GM18520 (cell line): ENCODE data around the gene EFR3B.

Experiments
- ATAC-seq: cut with Tn5 transposase; IDR thresholded peaks from one replicate; pipeline ENCODE4 v1.9.1; 2021; ENCODE audit not compliant: unreplicated experiment

Gene EFR3B

GRCh38 chr2:25068217-25068616 lies 26.3 kb downstream of the EFR3B start:
- no peak for ATAC-seq

DNA sequence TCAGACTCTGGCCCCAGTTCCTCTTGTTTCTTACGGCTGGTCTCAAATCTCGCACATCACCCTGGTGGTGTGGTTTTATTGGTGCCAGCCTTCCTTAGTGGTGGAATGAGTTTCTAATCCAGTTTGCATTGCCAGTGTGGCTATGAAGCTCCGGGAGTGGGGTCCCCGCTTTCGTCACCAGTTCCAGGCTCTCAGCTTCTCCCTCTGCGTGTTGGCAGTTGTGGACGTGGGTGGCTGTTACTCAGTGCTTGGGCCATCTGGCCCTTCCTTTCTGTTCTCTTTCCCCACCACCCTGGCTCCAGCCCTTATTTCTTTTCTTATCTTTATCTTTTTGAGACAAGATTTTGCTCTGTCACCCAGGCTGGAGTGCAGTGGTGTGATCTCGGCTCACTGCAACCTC lies 30.1 kb downstream of the EFR3B start:
- no peak for ATAC-seq

DNA sequence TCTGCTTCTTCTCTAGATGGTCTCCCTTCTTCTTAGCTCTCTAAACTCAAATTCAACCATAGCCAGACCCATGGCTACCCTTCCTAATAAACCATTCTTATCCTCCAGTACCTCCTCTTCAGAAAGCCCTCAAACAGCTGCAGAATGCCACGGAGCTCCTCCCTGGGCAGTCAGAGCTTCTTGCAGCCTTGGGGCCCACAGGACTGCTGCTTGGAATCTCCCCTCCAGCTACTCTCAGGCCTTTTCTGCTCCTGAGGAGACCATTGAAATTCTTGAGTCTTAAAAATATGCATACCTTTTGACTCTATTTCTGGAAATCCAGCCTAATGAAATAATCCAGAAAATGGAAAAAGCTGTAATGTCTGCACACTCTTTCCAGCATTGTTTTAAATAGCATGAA lies 30.7 kb downstream of the EFR3B start:
- no peak for ATAC-seq

DNA sequence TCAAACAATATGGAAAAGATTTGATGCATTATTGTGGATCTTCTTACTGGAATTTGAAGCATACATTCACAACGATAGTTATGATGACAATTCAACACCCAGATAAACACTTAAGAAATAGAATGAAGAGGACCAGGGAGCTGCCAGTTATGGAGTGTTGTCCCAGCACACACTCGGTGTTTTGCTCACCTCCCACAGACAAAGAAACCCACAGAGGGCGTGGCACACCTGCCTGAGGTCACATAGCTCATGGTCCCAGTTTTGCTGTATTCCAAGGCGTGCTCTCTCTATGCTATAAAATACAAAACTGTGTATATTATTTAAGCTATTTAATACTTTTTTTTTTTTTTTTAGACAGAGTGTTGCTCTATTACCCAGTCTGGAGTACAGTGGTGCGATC lies 31.1 kb downstream of the EFR3B start:
- no peak for ATAC-seq

DNA sequence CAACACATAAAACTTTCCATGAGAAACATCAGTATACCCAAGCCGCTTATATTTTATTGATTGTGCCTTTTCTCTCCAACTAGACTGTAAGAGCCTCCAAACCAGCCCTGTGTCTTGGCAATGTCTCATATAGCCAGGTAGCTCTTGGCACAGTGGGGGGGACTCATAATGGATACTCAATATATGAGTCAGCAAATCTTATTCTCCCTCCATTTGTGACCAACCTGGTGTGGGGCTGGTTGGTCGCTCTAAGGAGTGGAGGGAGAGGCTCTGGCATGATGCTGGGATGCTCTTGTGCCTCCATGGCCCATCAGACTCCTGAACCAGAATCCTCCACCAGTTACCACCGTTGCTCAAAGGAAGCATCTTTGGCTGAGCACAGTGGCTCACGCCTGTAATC lies 32.0 kb downstream of the EFR3B start:
- no peak for ATAC-seq

- ATAC-seq: no peak
Measured at GRCh38 chr2:25074826-25075225, 33.0 kb downstream of the EFR3B start.

- ATAC-seq: no peak
Measured at GRCh38 chr2:25076749-25077148, 34.9 kb downstream of the EFR3B start.

DNA sequence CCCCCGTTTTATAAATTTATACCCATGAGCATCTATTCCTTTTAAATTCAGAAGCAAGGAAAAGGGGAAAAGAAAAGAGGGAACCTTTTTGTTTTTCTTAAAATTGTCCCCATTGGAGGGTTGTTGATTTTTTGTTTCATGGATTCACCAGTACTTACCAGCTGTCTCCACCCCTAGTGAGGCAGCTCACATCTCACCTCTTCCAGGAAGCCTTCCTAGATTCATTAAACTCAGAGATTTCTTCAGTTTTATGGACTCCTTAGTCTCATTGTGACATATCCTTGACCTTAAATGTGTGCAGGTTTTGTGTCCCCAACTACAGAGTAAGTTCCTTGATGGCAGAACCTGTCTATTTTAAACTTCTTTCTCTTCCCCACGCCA lies 35.9 kb downstream of the EFR3B start:
- no peak for ATAC-seq

- ATAC-seq: no peak
Measured at GRCh38 chr2:25078170-25079049, 36.5 kb downstream of the EFR3B start.

DNA sequence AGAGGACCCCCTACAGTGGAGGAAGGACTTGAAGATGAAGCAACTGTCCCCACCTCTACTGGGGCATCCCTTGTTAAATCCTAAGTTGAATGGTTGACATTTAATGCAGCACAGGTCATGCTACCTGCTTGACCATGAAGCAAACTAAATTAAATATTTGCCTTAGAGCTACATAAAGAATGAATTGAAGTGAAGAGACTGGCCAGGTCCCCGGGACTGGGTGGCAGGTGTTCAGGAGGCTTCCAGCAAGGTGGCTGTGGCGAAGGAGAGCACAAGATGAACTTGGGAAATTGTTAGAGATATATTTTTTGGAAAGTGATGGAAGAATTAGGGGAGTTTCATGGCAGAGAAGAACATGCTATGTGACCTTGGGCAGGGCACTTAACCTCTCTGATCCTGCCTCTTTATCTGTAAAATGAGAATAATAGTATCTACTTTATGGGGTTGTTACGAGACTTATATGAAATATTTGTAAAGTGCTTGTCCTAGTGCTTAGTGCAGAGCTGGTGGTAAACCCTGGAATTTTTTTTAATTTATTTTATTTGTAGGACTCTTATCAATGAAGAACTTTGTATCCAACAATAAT lies 37.3 kb downstream of the EFR3B start:
- no peak for ATAC-seq

DNA sequence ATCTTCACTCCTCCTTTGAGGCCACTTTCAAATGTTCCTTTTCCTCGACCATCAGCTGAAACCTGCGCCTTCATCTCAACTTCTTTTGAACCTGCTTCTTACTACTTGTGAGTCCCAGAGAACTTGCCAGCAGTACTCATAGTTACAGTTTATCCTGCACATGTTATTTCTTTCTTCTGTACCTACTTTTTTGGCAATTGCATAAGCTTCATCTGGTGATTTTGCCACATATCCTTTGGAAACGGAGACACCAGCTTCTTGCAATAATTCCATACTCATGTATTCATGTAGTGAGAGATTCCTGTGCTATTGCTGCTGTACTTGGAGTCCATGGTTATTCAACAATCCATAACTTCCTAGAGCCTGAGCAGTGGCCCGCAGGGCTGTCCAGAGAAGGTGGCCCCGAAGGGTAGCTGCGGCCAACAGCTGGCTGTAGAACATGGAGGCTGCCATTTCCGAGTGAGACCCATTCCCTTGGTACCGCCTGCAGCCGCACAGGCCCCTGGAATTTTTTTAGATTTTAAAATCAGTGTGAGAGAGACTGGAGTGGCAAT lies 39.4 kb downstream of the EFR3B start:
- ATAC-seq: no peak

DNA sequence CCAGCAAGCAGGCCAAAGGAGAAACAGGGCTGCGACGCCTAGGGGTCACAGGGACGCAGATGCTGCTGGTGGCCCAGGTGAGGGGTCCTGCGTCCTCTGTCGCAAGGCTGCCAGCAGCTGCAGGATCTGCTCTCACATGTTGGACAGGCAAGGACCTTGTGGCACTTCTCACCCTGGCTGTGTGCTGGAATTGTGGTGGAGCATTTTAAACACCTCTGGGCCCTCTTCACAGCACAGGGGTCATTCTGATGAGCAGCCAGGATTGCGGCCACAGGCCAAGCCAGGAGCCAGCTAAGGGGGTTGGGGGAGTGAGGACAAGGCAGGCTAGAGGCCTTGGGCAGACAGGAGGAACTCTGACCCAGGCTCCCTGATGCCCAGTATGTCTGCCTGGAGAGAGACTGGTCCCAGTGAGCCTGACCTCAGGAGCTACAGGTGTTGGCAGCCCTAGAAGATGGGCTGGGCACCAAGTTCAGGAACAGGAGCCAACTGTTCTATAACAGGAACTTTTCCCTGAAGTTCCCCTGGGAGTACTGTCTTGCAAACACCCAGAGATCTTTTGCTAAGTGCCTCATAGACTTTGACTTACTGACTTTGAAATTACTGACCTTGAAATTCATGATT lies 40.2 kb downstream of the EFR3B start:
- ATAC-seq: no peak

- no peak for ATAC-seq
Measured at GRCh38 chr2:25085761-25086560, 44.1 kb downstream of the EFR3B start.

DNA sequence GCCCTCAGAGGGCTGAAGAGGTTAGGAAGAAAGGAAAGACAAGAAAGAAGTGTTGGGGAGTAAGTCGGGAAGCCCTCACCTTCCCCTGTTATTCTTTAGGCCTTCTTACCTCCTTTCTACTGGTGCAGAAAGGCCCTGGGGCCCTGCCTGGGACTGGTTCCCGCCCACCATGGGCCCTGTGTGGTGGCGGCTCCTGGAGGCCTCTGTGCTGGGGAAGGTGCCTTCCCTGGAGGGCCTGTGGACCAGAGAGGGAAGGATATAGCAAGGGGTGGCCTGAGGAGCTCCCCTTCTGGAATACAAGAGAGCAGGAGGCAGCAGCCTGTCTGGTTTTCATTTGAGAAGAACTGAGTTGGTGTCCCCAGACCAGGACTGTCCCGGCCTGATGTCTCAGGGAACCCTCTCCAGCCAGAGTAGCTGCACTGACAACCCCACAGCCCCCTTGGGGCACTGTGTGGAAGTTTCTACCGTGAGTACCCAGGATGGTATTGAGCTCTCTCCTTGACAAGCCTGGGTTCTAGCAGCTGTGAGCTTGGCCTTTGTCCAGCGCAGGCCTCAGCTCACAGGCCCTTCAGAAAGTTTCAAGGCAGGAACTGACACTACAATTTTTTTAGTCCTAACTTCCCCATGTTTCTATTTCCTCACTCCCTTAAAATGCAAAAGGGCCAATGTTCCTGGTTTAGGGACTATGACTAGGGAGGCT lies 47.1 kb downstream of the EFR3B start:
- no peak for ATAC-seq

- no peak for ATAC-seq
Measured at GRCh38 chr2:25089605-25090315, 47.9 kb downstream of the EFR3B start.

DNA sequence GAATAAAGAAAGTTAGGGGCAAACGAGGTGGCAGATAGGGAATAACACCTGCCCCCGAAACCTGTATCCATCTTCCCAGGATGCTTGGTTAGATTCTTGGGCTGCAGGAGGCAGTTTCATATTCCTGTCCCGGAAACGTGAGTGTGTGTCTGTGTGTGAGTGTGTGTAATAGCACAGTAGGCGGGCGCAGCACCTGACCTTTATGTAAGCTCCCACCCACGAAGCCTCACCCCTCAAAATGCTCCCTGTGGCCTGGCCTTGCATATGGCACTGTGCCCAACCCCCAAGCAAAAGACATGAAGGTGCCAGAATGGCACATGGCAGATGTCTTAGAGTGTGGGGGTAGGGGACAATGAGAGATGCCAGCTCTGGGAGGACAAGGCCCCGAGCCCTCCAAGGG lies 48.9 kb downstream of the EFR3B start:
- no peak for ATAC-seq

DNA sequence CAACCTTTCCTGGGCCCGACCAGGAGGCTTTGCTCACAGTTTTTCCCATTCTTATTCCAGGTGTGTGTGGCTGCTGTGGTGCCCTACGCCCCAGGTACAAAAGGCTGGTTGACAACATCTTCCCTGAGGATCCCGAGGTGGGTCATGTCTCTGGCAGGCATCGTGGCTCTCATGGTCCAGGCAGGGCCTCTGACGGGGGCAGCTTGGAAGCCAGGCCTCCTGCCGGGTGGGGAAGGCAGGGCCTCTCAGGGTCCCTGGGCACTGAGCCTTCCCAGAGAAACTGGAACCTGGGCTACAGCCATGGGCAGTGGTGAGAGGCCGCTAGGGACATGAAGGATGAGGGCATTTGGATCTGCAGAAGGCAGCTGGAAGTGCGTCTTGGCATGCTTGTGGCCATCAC lies 49.4 kb downstream of the EFR3B start:
- ATAC-seq: no peak

DNA sequence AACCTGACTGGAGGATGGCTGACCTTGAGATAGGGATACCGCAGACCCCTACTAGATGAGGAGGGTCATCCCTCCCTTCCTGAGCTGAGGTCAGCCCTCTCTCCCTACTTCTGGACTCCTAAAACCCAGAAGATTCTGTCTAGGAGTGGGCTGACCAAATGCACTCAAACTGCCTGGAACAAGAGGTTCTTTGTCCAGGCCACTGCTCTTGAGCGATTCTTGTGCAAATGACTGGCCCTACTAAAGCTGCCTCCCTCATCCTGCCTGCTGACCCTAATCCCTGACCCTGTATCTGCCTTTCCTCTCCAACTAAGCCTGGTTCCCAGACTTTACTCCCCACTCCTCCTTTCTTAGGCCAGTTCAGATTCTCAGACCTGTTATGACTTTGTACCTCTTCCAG lies 56.2 kb downstream of the EFR3B start:
- ATAC-seq: no peak

DNA sequence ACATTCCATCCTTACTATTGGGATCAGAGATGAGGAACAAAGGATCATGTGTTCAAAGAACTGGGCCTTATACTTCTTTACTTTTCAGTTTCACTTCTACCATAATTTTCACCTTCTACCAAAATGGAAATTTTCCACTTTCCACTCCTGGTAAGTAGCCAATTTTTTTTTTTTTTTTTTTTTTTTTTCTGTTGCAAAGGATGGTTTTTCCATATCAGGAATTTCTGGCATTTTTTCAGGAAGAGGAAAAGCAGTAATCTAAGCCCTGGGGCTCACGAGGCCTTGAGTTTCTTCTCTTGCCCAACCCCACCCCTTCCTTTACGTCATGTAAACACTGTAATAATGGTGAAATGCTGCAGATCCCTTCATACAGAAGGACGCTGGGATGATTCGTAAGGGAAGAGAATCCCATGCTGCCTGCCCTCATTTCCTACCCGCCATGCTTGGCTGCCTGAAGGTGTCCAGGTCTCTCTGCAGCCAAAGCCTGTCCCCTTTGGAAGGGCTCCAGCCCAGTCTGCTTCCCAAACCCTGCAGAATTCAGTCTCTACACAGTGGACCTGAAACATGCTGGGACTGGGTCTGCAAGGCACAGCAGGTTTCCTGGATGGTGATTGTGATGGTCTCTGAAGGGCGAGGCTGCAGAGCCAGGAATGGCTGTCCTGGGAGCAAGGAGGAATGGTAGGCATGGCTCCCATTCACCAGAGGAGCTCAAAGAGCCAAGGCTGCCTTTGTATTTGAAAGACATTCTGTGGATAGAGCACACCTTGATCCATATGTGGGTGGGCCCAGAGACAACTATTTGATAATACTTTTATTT lies 57.0 kb downstream of the EFR3B start:
- no peak for ATAC-seq
